GDM1 (cell line): Measurements from ENCODE around the gene NPFF.
"Not testable (repeated sequence)": the region's sequence is repeated elsewhere in the genome, so short reads cannot be mapped to it uniquely, and the experiment has no call there.

Source experiments
- DNase-seq: peaks from one replicate; lab custom pipeline; 2025; lab: John Stamatoyannopoulos, UW

The NPFF gene, protein sequence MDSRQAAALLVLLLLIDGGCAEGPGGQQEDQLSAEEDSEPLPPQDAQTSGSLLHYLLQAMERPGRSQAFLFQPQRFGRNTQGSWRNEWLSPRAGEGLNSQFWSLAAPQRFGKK

DNA sequence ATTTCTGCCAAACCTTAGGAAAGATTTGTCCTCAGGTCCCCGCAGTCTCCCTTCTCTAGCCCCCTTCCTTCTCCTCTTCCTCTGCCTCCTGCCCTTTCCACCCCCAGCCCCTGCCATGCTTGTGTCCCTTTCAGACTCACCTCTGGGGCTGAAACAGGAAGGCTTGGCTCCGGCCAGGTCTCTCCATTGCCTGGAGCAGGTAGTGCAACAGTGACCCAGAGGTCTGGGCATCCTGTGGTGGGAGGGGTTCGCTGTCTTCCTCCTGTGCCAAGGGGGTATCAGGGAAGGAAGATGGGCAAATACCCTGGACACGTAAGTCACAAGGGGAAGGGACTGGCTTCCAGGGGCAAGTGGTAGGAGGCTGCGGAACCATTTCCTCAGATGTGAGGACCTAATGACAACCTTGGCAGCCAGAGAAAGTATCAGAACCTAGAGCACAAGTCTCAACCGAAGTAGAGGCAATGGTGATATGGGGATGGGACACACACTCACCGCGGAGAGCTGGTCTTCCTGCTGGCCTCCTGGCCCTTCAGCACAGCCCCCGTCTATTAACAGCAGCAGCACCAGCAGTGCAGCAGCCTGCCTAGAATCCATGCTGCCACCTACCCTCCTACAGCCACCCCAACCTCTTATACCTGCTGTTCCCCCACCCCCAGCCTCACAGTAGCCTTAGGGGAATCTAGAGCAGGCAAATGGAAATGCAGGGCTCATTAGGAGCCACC is at the start of gene NPFF:
Gene NPFF (minus strand): TSS at position 604 of the 722 bp plus-strand sequence. CDS start 10 bp downstream, at position 594.
- no peak for DNase-seq

DNA sequence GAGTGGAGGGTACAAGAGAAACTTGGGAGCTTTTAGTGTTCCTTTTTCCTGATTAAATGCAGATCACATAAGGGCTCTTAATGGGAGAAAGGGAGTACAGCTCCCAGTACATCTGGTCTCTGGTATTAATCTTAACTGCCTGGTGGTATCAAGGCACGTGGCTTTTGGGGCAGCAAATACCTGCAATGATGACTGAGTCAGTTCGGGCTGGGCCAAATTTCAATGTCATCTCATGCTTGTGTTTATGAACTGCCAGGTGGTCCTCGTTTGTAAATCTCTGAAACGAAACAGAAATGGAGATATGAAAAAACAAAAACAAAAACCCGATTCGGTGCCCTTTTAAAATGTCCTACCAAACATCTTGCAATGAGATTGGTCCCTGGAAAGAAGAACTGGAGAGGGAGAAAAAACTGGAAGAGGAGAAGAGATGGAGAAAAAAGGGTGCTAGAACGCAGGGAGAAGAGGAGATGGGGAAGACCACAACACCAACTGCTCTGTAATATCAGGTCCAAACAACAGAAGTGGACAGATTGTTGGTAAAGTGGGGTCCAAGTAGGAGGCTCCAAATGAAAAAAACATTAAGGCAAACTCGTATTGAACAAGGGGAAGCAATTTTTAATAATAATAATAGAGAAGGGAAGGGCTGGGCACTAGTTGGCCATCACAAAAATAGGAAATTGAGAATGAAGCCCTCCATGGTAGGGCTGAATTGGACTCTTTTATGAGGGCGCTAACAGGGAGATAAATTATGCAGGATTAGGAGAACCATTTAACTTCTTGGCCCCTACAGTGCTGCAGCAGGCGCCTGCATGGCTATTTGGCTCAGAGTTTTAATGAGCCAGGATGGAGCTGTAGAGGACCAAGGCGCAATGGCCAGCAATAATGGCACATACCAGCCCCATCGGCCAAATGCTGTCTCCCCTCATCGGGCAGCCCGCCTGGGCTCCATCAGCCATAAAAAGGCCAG is 45.4 kb upstream of the NPFF start:
- DNase-seq = no peak

DNA sequence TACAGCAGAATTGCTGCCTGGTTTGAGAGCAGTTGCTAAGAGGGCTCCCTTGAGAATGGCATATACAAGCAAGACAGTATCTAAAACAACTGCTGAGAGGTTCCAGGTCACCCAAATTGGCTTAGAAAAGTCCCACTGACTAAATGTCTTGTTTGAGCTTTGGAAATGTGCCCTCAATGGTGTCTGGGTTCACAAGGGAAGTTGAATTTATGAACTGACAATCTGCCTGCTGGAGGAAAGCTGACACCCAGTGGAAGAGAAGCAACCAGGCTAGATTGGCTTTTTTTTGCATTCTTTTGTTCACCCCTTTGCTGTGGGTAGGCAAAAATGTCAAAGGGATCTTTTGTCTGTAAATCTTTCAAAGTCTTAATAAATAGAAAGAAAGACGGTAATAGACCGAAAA is 44.6 kb upstream of the NPFF start:
- DNase-seq = no peak

DNA sequence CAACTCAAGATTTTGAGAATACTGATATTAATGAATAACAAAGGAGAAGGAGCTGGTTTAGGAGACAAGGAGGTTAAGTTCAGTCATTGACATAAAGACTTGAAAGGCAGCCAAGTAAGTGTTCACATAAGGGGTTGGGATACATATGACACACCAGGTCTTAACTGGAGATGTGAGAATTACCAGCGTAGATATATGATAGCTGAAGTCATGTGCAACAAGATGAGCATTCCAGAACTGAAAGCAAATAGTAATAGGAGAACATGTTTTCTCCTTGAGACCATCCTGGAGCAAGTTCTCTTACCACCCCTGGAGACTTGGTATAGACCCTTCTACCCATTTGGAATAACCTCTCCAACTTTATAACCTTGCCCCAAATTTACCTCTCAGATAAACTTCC is 43.3 kb upstream of the NPFF start:
- no peak for DNase-seq

DNA sequence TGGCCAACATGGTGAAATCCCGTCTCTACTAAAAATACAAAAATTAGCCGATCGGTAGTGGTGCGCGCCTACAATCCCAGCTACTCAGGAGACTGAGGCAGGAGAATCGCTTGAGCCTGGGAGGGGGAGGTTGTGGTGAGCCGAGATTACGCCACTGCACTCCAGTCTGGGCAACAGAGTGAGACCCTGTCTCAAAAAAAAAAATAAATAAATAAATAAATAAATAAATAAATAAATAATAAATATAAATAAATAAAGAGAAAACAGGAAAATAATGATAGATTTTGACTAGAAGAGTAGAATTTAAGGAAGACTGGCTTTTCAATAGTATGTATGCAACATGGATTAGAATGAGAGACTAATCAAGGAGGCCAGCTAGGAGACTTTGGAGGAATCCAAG is 42.8 kb upstream of the NPFF start:
- DNase-seq = not testable (repeated sequence)

DNA sequence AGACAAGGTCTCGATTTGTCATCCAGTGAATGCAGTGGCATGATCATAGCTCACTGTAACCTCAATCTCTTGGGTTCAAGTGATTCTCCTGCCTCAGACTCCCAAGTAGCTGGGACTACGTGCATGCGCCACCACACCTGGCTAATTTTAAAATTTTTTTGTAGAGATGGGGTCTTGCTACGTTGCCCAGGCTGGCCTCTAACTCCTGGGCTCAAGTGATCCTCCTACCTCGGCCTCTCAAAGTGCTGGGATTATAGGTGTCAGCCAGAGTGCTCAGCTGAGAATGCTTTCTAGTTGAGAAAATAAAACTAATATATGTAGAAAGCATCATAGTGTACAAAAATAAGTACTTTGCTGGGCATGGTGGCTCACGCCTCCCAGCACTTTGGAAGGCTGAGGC is 41.1 kb upstream of the NPFF start:
- not testable (repeated sequence) for DNase-seq

DNA sequence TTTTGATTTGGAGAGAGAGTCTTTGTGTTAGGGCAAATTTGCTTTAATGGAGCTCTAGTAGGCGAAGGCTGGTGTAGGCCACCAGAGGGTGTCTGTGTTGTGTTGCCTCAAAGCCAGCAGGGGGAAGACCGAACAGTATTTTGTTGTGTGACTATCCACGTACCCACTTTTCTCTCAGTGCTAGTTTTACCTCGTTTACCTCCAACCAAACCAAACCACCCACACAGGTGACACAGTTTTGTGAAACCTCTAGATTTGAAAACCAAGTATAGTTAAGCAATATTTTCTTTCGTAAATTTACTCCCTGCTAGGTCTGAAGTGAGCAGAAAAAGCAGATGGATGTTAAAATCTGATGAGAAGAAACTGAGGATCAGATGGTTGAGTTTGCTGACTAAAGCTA is 36.3 kb upstream of the NPFF start:
- peak; percentile 25 for DNase-seq

DNA sequence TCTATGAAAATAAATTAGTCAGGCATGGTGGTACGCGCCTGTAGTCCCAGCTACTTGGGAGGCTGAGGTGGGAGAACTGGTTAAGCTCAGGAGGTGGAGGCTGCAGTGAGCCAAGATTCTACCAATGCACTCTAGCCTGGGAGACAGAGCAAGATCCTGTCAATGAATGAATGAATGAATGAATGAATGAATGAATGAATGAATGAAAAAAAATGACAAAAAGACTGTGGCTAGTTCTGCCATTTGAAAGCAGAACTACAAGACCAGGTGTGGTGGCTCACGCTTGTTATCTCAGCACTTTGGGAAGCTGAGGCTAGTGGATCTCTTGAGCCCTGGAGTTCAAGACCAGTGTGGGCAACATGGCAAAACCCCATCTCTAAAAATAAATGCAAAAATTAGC is 32.2 kb upstream of the NPFF start:
- DNase-seq = no peak

DNA sequence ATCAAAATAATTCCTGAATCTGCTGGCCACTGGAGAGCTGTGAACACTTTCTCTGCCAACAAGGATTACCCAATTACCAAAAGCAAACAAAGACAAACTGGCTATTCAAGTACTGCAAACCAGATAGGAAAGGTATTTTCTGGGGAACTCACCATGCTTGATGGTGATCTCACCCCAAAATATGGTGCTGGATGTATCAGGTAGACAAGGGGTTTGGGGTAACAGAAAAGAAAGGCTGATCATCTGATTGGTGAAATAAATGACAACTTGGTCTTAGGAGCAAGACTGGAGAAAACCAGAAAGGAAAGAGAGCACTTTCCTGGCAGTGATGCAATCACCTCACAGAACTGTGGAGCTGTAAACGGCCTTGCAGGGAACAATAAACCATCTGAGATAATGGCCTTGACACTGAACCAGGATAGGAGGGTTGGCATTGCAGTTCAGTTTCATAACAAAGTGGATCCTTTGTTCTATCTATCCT is 31.0 kb upstream of the NPFF start:
- DNase-seq = no peak

DNA sequence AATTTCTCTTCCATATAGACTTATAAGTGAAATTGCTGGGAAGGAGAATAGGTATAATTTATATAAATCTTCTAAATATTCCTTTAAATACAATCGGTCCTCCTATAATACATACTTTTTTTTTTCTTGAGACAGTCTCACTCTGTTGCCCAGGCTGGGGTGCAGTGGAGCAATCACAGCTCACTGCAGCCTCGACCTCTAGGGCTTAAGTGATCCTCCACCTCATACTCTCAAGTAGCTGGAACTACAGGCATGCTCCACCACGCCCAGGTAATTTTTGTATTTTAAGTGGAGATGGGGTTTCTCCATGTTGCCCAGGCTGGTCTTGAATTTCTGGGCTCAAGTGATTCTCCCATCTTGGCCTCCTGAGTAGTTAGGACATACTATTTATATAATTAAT is 29.7 kb upstream of the NPFF start:
- DNase-seq = no peak

DNA sequence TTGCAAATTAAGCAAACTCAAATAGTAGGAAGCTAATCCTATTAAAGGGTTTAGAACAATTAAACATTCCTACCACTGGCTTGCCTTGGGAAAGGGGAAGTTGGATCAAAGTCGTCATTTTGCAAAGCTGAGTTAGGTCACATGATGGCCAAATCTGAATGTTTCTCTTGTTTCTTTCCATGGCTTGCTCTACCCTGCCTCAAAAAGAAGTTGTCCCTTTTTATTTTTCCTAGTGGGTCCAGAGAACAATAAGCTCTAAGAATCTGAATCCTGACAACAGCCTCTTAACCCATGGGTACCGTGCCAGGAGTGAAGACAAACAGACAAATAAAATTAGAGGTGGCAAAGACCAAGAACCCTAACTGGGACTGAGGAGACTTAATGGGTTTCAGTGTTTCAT is 26.2 kb upstream of the NPFF start:
- no peak for DNase-seq

DNA sequence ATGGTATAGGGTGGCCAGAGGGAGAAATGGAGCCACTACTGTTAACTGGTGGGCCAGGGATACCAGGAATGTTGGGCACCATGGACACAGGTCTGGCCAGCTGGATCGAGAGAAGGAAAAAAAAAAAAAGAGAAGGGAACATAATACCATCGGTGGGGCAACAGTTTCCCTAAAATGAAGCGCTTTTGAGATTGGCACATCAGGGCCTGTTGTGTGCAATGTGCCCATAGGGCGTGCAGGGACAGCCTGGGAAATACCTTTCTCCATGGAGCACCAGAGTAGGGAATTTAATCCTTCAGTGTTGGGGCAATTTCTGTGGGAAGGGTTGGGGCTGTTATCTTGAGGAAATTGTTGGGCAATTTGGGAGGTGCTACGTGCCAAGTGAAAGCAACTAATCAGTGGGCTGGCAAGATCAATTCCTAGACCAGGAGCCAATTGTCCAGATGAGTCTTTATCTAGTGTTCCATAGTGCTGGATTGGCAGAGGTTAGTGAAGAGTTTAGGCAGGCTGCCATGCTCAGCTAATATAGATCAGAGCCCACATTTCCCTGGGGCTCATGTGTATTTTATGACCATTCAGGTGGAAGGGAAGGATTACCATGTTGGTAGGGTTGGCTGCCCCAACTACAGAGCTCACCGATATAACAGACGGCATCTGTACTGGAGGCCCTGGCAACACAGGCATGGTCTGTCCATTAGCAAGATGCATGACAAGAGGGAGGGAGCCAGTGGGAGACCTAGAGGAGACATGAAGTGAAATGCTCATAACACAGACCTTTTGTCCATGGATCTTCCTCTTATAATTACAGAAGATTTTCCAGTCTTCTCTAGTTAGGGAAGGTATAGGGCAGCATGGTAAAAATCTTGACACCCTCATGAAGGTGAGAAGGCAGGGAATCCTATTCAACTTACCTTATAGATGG is 25.5 kb upstream of the NPFF start:
- DNase-seq = no peak

DNA sequence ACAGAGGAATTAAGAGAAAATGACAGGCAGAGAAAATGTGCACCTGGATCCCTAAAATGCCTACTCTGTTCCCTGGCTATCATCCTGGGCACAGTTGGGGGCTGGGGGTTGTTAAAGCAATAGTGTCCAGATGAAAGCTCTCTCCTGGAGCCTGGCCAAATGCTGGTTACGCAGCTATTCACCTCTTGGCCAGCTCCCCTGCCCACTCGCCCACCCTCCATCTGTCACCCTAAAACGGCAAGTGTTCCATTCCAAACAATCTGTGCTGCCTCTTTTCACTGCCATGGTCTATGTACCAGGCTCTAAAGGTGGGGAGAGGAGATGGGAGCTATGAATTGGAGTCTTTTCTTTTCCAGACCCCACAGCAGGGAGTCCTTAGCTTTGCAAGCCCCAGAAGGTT is 24.7 kb upstream of the NPFF start:
- no peak for DNase-seq

DNA sequence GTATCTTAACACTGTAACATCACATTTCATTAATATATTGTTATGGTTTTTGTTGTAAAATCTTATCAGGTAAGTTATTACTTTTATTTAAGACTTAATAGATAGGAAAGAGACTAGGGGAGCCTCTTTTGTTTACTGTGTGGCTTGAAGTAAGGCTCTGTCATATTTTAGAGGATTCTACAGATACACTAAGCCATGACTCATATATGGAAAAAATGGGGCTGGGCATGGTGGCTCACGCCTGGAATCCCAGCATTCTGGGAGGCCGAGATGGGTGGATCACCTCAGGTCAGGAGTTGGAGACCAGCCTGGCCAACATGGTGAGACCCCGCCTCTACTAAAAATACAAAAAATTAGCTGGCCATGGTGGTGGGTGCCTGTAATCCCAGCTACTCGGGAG is 23.6 kb upstream of the NPFF start:
- DNase-seq = no peak

DNA sequence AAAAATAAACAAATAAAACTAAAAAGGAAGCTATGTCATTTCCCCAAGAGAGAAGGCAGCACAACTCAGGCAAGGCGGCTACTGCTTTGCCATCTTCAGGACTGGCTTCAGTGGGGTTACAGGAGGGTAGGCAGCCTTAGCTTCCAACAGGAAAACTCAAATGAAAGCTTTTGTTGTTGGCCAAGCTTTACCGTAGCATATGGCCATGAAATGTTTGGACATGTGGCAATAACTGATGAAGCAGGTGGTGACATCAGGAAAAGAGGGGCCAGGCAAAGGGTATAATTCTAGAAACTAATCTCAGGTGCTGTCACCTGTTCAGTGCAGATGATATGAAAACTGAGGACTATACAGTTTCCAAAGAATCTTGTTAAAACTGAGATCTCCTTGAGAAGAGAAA is 22.8 kb upstream of the NPFF start:
- DNase-seq = no peak

DNA sequence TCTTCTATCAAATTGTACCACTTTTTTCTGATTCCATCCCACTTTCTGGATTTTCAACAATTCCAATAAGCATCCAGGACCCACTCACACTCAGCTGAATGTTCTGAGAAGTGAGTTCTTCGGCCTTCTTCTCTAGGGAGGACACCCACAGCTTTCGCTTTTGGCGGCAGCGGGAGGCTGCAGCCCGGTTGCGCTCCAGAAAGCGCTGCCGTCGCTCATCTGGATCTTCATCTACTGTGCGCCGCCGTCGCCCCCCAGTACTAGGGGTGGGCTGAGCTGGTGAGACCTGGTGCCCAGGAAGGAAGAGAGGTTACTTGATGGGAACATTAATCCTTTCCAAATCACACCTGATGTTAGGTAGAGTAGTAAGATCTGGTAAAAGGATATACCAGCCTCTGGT is 17.2 kb upstream of the NPFF start:
- no peak for DNase-seq

DNA sequence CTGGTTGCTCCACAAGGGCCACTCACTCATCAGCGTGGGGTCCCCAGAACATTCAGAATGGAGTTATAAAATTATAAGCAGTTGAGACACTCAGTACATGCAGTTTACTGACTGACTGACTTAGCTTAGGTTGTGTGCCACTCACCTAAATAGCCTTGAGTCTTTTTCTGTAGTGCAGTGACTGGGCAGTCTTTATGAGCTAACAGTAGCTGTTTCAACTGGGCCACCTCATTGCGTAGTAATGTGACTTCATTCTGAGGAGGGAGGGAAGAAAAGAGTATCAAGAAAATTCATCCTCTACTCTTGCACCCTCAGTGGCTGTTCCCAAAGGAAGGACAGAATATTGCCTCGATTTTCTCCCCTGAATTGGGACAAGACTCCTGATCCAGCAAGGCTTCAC is 15.8 kb upstream of the NPFF start:
- no peak for DNase-seq

DNA sequence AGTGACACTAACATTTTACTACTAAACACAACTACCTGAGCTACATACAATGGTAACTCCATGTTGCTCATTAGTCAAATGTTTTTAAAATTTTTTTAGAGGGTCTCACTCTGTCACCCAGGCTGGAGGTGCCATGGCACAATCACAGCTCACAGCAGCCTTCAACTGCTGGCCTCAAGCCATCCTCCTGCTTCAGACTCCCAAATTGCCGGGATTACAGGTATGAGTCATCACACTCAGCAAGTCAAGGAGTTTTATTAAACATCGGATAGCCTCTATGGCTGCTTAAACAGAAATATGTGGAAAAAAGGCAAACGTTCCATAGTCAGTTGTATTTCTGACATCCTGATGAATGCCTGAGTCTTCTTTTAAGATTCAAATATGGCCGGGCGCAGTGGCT is 11.1 kb upstream of the NPFF start:
- DNase-seq = no peak

DNA sequence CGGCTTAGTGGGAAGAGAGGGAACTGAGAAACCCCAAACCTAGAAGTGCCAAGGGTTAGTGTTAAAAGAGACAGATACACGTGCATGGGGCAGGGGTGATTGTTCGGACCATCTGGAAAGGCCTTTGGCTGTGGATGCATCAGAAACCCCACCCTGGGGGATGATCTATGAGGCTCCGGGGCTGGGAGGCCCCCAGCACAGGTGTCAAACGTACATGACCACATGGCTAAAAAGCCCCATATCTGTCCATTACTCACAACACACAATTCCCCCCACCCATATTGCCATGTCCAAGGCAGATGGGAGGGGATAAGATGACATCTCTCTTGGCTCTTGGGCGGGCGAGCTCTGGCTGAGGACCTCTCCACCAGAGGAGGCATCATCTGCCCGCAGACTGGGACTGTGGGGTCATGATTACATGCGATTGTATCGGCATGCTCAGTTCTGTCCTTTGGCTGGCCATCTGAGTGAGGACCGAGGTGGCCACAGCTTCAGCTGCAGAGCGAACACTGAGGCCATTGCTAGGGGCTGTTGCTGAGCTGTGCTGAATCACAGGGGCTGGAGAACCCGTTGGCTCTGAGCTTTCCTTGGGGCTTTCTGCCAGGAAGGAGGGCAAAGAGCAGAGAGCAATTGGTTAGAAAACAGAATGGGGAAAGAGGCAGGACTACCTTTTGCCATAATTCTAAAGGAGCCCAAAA is 9.6 kb upstream of the NPFF start:
- no peak for DNase-seq

DNA sequence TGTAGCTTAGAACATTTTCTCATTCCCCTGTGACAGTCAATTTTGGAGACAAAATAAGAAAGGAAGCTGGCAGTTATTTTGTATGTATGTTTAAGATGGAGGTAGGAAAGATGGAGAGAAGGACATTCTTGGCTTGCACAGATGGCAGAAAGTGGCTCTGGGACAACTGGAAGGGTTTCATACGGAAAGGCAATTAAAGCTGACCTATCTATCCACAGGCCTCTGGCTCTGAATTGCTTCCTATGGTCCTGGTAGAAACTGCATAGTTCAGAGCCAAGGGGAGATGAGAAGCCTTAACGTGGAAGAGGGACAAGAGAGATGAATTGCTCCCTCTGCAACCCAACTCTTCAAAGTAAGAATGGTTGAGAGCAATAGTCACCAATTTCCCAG is 8.0 kb upstream of the NPFF start:
- DNase-seq = no peak

DNA sequence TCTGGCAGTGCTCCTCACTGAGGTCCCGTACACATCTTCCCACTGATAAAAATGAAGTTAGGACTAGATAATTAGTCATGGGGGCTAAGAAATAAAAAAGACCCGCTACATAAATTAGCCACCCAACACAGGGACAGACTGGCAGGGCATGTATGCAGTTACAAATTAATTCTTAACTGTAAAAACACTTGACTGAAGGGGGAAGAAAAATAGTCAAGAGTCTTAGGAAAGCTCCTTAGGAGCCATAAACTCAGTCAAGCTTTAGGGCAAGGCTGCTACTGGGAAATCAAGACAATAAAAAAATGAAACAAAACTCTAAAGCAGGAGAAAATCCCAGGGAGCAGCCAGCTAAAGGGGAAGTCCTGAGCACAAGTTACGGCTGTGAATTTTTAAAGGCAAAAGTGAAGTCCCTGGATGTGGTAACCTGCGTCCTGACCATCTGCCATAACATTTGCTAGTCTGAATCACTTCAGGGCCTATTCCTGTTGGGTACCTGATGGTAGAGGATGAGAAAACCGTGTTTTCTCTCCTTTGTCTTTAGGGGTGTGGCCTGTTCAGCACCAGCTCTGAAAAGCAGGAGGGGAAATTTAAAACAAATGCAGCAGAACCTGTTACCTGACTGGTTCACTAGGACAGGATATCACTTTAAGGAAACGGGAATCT is 7.5 kb upstream of the NPFF start:
- no peak for DNase-seq
